SK-N-SH (cell line): ENCODE measurements around the gene HELB. TPM values are rescaled to one million over a fixed set of nuclear protein-coding genes. Genes with fewer than 3 reads are reported as not detected.
A peak's percentile ranks its signal among the peaks of the same experiment; 100 is the strongest.

ENCODE experiments used
- CTCF ChIA-PET: fragments of 300-600, 350-600 bp; formaldehyde crosslinking; extraction: SDS; loops from one replicate; lab custom pipeline; 2021; lab: Yijun Ruan, JAX
- POLR2A ChIA-PET: fragments of 350-600 bp; sonication (Branson Sonifier 250); formaldehyde crosslinking; extraction: SDS; loops from one replicate; lab custom pipeline; 2020; ENCODE audit warnings: antibody characterized with exemption, inconsistent platforms; lab: Yijun Ruan, JAX
- DNase-seq: peaks from one replicate; pipeline ENCODE4 v3.0.0; 2012
- H2AFZ ChIP-seq: fragments of 200-600 bp; sonication (generic); 2 replicates; pipeline ENCODE4 v1.8.1; 2016; ENCODE audit warnings: antibody characterized with exemption, mild to moderate bottlenecking, low read depth
- H3F3A ChIP-seq: fragments of 200-600 bp; sonication (generic); replicated peaks from 2 replicates; pipeline ENCODE3; 2016; ENCODE audit warnings: antibody characterized with exemption, mild to moderate bottlenecking; ENCODE audit not compliant: insufficient read depth
- H3K27ac ChIP-seq, 2 experiments: fragments of 200-500 bp in 1 of 2; fragments of 200-600 bp in 1 of 2; sonication (Bioruptor generic) in 1 of 2; sonication (generic), shearing (Covaris generic) in 1 of 2; 2 replicates each; pipeline versions ENCODE4 v1.5.1 to v1.6.1; 2014 to 2016; ENCODE audit warnings: low read depth in 2 of 2, inconsistent platforms in 1 of 2, low read length in 1 of 2, mild to moderate bottlenecking in 1 of 2, mixed read lengths in 1 of 2
- H3K27me3 ChIP-seq: fragments of 200-600 bp; sonication (generic), shearing (Covaris generic); 2 replicates; pipeline ENCODE4 v1.6.1; 2016; ENCODE audit warnings: mixed run types; ENCODE audit not compliant: insufficient read depth
- H3K36me3 ChIP-seq, 2 experiments: fragments of 200-500 bp in 1 of 2; fragments of 200-600 bp in 1 of 2; sonication (Bioruptor generic) in 1 of 2; sonication (generic) in 1 of 2; replicated peaks in 1 of 2; 2 replicates each; pipeline versions ENCODE3 to v1.5.1; 2014 to 2016; ENCODE audit warnings: low read length in 1 of 2, mild to moderate bottlenecking in 1 of 2; ENCODE audit not compliant: insufficient read depth in 2 of 2, control insufficient read depth in 1 of 2
- H3K4me1 ChIP-seq, 2 experiments: fragments of 200-500 bp in 1 of 2; fragments of 200-600 bp in 1 of 2; sonication (Bioruptor generic) in 1 of 2; sonication (generic), shearing (Covaris generic) in 1 of 2; 2 replicates each; pipeline versions ENCODE4 v1.5.1 to v1.6.1; 2014 to 2016; ENCODE audit warnings: low read depth in 1 of 2, low read length in 1 of 2, mixed run types in 1 of 2; ENCODE audit not compliant: insufficient read depth in 2 of 2, control insufficient read depth in 1 of 2
- H3K4me2 ChIP-seq: fragments of 200-600 bp; sonication (generic), shearing (Covaris generic); 2 replicates; pipeline ENCODE4 v1.6.1; 2017; ENCODE audit warnings: mixed run types
- H3K4me3 ChIP-seq, 2 experiments: fragments of 200-500 bp in 1 of 2; fragments of 200-600 bp in 1 of 2; sonication (Bioruptor generic) in 1 of 2; sonication (generic), shearing (Covaris generic) in 1 of 2; 2 replicates each; pipeline versions ENCODE4 v1.5.1 to v1.8.1; 2014 to 2016; ENCODE audit warnings: low read depth in 2 of 2, inconsistent platforms in 1 of 2, low read length in 1 of 2, mild to moderate bottlenecking in 1 of 2, mixed read lengths in 1 of 2, moderate library complexity in 1 of 2
- H3K79me2 ChIP-seq: fragments of 200-600 bp; sonication (generic); 2 replicates; pipeline ENCODE4 v1.8.1; 2017; ENCODE audit warnings: mild to moderate bottlenecking; ENCODE audit not compliant: insufficient read depth
- H3K9ac ChIP-seq: fragments of 200-600 bp; sonication (generic); 2 replicates; pipeline ENCODE4 v1.6.1; 2017; ENCODE audit warnings: mixed run types
- H3K9me2 ChIP-seq: fragments of 200-600 bp; sonication (generic); 2 replicates; pipeline ENCODE4 v1.6.1; 2017; ENCODE audit warnings: mixed run types
- H3K9me3 ChIP-seq: fragments of 200-600 bp; sonication (generic); 2 replicates; pipeline ENCODE4 v1.6.1; 2017; ENCODE audit warnings: mixed run types, mild to moderate bottlenecking, moderate library complexity
- H4K20me1 ChIP-seq: fragments of 200-600 bp; sonication (generic); 2 replicates; pipeline ENCODE4 v1.6.1; 2017; ENCODE audit warnings: mild to moderate bottlenecking, mixed run types; ENCODE audit not compliant: insufficient read depth
- CHD2 ChIP-seq: fragments of 150-350 bp; IDR thresholded peaks from 2 replicates; pipeline ENCODE4 v1.6.1; 2018; ENCODE audit warnings: low read length; ENCODE audit not compliant: partially characterized antibody
- CTCF ChIP-seq: fragments of 200-600 bp; sonication (generic); IDR thresholded peaks from 2 replicates; pipeline ENCODE4 v1.6.1; 2017; ENCODE audit warnings: antibody characterized with exemption, mild to moderate bottlenecking, moderate library complexity
- ELF1 ChIP-seq: IDR thresholded peaks from 2 replicates; pipeline ENCODE4 v1.4.0; 2012
- EP300 ChIP-seq, 2 experiments: IDR thresholded peaks; 2 replicates each; pipeline versions ENCODE4 v1.4.0 to v1.6.1; 2012; ENCODE audit warnings: borderline replicate concordance in 1 of 2, low read depth in 1 of 2, low read length in 1 of 2
- FOSL2 ChIP-seq: IDR thresholded peaks from 2 replicates; pipeline ENCODE4 v1.4.0; 2012; ENCODE audit warnings: low read depth, mild to moderate bottlenecking, moderate library complexity, borderline replicate concordance
- IRF3 ChIP-seq: fragments of 150-350 bp; IDR thresholded peaks from 2 replicates; pipeline ENCODE4 v1.6.1; 2016; ENCODE audit warnings: mild to moderate bottlenecking, low read depth, low read length
- JUND ChIP-seq: IDR thresholded peaks from 2 replicates; pipeline ENCODE4 v1.4.0; 2012
- MAX ChIP-seq: IDR thresholded peaks from 2 replicates; pipeline ENCODE4 v1.4.0; 2012; ENCODE audit warnings: low read depth
- MEF2A ChIP-seq: IDR thresholded peaks from 2 replicates; pipeline ENCODE4 v1.4.0; 2012; ENCODE audit warnings: low read depth, borderline replicate concordance
- MXI1 ChIP-seq: IDR thresholded peaks from 2 replicates; pipeline ENCODE4 v1.6.1; 2012; ENCODE audit warnings: mild to moderate bottlenecking, low read depth, low read length, improper control_type of control experiment
- NFIC ChIP-seq: IDR thresholded peaks from 2 replicates; pipeline ENCODE4 v1.4.0; 2012; ENCODE audit warnings: borderline replicate concordance
- NRF1 ChIP-seq: IDR thresholded peaks from 2 replicates; pipeline ENCODE4 v1.6.1; 2012; ENCODE audit warnings: low read depth, mild to moderate bottlenecking, low read length
- PBX3 ChIP-seq: IDR thresholded peaks from 2 replicates; pipeline ENCODE4; 2012
- POLR2AphosphoS5 ChIP-seq: IDR thresholded peaks from 2 replicates; pipeline ENCODE4 v1.6.1; 2012; ENCODE audit warnings: low read depth, low read length
- RAD21 ChIP-seq: IDR thresholded peaks from 2 replicates; pipeline ENCODE4 v1.6.1; 2012; ENCODE audit warnings: mild to moderate bottlenecking, low read length
- RCOR1 ChIP-seq: fragments of 150-350 bp; IDR thresholded peaks from 2 replicates; pipeline ENCODE4 v1.6.1; 2017; ENCODE audit warnings: antibody characterized with exemption, low read length
- REST ChIP-seq: IDR thresholded peaks from 2 replicates; pipeline ENCODE4 v1.6.1; 2012; ENCODE audit warnings: mild to moderate bottlenecking, low read depth, low read length, moderate library complexity
- RFX5 ChIP-seq: IDR thresholded peaks from 2 replicates; pipeline ENCODE4 v1.6.1; 2012; ENCODE audit warnings: mild to moderate bottlenecking, improper control_type of control experiment, low read length
- SMC3 ChIP-seq: IDR thresholded peaks from 2 replicates; pipeline ENCODE4 v1.6.1; 2012; ENCODE audit warnings: low read depth, low read length, improper control_type of control experiment
- TAF1 ChIP-seq: IDR thresholded peaks from 2 replicates; pipeline ENCODE4 v1.6.1; 2012; ENCODE audit warnings: low read depth, mild to moderate bottlenecking, low read length, moderate library complexity, borderline replicate concordance
- TCF12 ChIP-seq: IDR thresholded peaks from 2 replicates; pipeline ENCODE4 v1.4.0; 2012
- TEAD4 ChIP-seq: IDR thresholded peaks from 2 replicates; pipeline ENCODE4 v1.4.0; 2012; ENCODE audit warnings: mild to moderate bottlenecking, borderline replicate concordance; ENCODE audit not compliant: insufficient read depth
- USF1 ChIP-seq: IDR thresholded peaks from 2 replicates; pipeline ENCODE4 v1.4.0; 2012; ENCODE audit warnings: low read depth, borderline replicate concordance
- USF2 ChIP-seq: fragments of 150-350 bp; IDR thresholded peaks from 2 replicates; pipeline ENCODE4 v1.6.1; 2017; ENCODE audit warnings: antibody characterized with exemption, low read length, low read depth, borderline replicate concordance
- YY1 ChIP-seq: IDR thresholded peaks from 2 replicates; pipeline ENCODE4 v1.4.0; 2012; ENCODE audit warnings: low read depth, mild to moderate bottlenecking
- WGBS: methylation state at CpG from one replicate; pipeline ENCODE4 v1.1.6; 2017; ENCODE audit warnings: low lambda C conversion rate; 5-methylcytosine and 5-hydroxymethylcytosine counted together
- polyA plus RNA-seq, 3 experiments: library from polyadenylated mRNA; depleted of rRNA; stranded (reverse); fragments of >200 nt; gene quantifications; 2 replicates each; pipeline ENCODE4 v1.2.3, GENCODE V29; 2012

The HELB gene
- polyA plus RNA-seq, 1 of the 3 experiments (the other 2 are of a cell fraction) = 0.38 TPM

- WGBS = 15% methylated on average over 3 of the region's 3 CpGs
- Histone ChIP-seq H4K20me1 (no peaks in the 10 kb centered on the region), H3K79me2 (no peaks in the 10 kb centered on the region), H3K27ac (no peak overlapping the region), H3F3A (no peaks in the 10 kb centered on the region), H3K9ac (no peak overlapping the region), H3K4me3 (no peak overlapping the region), H3K4me2 (no peak overlapping the region), H3K9me2 (no peaks in the 10 kb centered on the region), H3K4me1 (no peaks in the 10 kb centered on the region), H3K36me3 (no peaks in the 10 kb centered on the region), H2AFZ (no peak overlapping the region), H3K27me3 (peaks cover 6% of the 10 kb centered on the region; the same call in 1 of the 2 replicates), H3K9me3 (no peaks in the 10 kb centered on the region)
- peak; percentile 15 for DNase-seq
- ChIA-PET POLR2A (no interaction called here), CTCF (interaction anchor here (0.7 to 5.1 kb wide), 14 partner anchors 9 to 416 kb away, joined by 3 to 36 read pairs (median 3); partner anchors contain the start of gene HELB)
- TF ChIP-seq EP300 (IDR thresholded peaks at IDR 0.05; ENCODE audit: borderline replicate concordance in 1 of 2, low read depth in 1 of 2, low read length in 1 of 2) (no peak), USF1 (no peak), USF2 (no peak), TAF1 (no peak), JUND (no peak), CHD2 (no peak), TEAD4 (no peak), REST (no peak), PBX3 (no peak), MEF2A (no peak), CTCF (peak; percentile 66), YY1 (no peak), NRF1 (no peak), IRF3 (no peak), RAD21 (peak; percentile 67), TCF12 (no peak), RCOR1 (no peak), FOSL2 (no peak), POLR2AphosphoS5 (no peak), NFIC (no peak), ELF1 (no peak), SMC3 (peak; percentile 68), MAX (no peak), MXI1 (no peak), RFX5 (no peak)
Measured at GRCh38 chr12:66279123-66279712, 23.1 kb upstream of the HELB start.
